ENCODE measurements around the gene SMIM33. TPM values are rescaled to one million over a fixed set of nuclear protein-coding genes. Genes with fewer than 3 reads are reported as not detected.
"Not testable (repeated sequence)": the region's sequence is repeated elsewhere in the genome, so short reads cannot be mapped to it uniquely, and the experiment has no call there.

The SMIM33 gene
- total and polyA plus RNA-seq, 2 of the 13 experiments (the other 11 are each of a cell fraction or from before 2014, with no cell fraction given), result not detected

DNA sequence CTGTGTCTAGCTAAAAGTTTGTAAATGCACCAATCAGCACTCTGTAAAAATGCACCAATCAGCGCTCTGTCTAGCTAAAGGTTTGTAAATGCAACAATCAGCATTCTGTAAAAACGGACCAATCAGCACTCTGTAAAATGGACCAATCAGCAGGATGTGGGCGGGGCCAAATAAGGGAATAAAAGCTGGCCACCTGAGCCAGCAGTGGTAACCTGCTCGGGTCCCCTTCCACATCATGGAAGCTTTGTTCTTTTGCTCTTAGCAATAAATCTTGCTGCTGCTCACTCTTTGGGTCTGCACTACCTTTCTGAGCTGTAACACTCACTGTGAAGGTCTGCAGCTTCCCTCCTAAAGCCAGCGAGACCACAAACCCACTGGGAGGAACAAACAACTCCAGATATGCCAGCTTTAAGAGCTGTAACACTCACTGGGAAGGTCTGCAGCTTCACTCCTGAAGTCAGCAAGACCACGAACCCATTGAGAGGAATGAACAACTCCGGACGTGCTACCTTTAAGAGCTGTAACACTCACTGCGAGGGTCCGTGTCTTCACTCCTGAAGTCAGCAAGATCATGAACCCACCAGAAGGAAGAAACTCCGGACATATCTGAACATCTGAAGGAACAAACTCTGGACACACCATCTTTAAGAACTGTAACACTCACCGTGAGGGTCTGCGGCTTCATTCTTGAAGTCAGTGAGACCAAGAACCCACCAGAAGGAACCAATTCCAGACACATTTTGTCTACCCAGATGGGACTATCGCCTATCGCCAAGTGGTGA is 32.4 kb downstream of the SMIM33 start (continued):
- TF ChIP-seq SP4 (CRISPR knock-in tag; IDR thresholded peaks at IDR 0.05), result peak; percentile 81; the same call in 1 of the 2 replicates
- TF ChIP-seq NKX3-1 (CRISPR knock-in tag; IDR thresholded peaks at IDR 0.05), result peak; percentile 35; the same call in 1 of the 2 replicates
- TF ChIP-seq, protein P1, sequence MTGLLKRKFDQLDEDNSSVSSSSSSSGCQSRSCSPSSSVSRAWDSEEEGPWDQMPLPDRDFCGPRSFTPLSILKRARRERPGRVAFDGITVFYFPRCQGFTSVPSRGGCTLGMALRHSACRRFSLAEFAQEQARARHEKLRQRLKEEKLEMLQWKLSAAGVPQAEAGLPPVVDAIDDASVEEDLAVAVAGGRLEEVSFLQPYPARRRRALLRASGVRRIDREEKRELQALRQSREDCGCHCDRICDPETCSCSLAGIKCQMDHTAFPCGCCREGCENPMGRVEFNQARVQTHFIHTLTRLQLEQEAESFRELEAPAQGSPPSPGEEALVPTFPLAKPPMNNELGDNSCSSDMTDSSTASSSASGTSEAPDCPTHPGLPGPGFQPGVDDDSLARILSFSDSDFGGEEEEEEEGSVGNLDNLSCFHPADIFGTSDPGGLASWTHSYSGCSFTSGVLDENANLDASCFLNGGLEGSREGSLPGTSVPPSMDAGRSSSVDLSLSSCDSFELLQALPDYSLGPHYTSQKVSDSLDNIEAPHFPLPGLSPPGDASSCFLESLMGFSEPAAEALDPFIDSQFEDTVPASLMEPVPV (CRISPR knock-in tag; IDR thresholded peaks at IDR 0.05), result 0 out of 2 replicates have a peak, but pooled peaks have one; percentile 36
- 0 out of 2 replicates have a peak, but pooled peaks have one; percentile 25 for TF ChIP-seq MIER3 (CRISPR knock-in tag; IDR thresholded peaks at IDR 0.05; ENCODE audit: borderline replicate concordance)
- TF ChIP-seq GATA4 (IDR thresholded peaks at IDR 0.05; ENCODE audit: borderline replicate concordance, low read depth), result peak; percentile 55; the same call in 1 of the 2 replicates
- TF ChIP-seq RCOR2 (CRISPR knock-in tag; IDR thresholded peaks at IDR 0.05), result peak; percentile 67; the same call in 1 of the 2 replicates
- 0 out of 2 replicates have a peak, but pooled peaks have one; percentile 30 for TF ChIP-seq ZSCAN31 (CRISPR knock-in tag; IDR thresholded peaks at IDR 0.05; ENCODE audit: low read depth)
- TF ChIP-seq, protein P2, sequence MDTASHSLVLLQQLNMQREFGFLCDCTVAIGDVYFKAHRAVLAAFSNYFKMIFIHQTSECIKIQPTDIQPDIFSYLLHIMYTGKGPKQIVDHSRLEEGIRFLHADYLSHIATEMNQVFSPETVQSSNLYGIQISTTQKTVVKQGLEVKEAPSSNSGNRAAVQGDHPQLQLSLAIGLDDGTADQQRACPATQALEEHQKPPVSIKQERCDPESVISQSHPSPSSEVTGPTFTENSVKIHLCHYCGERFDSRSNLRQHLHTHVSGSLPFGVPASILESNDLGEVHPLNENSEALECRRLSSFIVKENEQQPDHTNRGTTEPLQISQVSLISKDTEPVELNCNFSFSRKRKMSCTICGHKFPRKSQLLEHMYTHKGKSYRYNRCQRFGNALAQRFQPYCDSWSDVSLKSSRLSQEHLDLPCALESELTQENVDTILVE (CRISPR knock-in tag; IDR thresholded peaks at IDR 0.05), result 0 out of 2 replicates have a peak, but pooled peaks have one; percentile 27
- TF ChIP-seq, protein P3, sequence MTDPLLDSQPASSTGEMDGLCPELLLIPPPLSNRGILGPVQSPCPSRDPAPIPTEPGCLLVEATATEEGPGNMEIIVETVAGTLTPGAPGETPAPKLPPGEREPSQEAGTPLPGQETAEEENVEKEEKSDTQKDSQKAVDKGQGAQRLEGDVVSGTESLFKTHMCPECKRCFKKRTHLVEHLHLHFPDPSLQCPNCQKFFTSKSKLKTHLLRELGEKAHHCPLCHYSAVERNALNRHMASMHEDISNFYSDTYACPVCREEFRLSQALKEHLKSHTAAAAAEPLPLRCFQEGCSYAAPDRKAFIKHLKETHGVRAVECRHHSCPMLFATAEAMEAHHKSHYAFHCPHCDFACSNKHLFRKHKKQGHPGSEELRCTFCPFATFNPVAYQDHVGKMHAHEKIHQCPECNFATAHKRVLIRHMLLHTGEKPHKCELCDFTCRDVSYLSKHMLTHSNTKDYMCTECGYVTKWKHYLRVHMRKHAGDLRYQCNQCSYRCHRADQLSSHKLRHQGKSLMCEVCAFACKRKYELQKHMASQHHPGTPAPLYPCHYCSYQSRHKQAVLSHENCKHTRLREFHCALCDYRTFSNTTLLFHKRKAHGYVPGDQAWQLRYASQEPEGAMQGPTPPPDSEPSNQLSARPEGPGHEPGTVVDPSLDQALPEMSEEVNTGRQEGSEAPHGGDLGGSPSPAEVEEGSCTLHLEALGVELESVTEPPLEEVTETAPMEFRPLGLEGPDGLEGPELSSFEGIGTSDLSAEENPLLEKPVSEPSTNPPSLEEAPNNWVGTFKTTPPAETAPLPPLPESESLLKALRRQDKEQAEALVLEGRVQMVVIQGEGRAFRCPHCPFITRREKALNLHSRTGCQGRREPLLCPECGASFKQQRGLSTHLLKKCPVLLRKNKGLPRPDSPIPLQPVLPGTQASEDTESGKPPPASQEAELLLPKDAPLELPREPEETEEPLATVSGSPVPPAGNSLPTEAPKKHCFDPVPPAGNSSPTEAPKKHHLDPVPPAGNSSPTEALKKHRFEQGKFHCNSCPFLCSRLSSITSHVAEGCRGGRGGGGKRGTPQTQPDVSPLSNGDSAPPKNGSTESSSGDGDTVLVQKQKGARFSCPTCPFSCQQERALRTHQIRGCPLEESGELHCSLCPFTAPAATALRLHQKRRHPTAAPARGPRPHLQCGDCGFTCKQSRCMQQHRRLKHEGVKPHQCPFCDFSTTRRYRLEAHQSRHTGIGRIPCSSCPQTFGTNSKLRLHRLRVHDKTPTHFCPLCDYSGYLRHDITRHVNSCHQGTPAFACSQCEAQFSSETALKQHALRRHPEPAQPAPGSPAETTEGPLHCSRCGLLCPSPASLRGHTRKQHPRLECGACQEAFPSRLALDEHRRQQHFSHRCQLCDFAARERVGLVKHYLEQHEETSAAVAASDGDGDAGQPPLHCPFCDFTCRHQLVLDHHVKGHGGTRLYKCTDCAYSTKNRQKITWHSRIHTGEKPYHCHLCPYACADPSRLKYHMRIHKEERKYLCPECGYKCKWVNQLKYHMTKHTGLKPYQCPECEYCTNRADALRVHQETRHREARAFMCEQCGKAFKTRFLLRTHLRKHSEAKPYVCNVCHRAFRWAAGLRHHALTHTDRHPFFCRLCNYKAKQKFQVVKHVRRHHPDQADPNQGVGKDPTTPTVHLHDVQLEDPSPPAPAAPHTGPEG (CRISPR knock-in tag; IDR thresholded peaks at IDR 0.05), result peak; percentile 47; the same call in 1 of the 2 replicates
- TF ChIP-seq RFX5 (IDR thresholded peaks at IDR 0.05; ENCODE audit: low read depth, low read length), result peak; percentile 44; the same call in 1 of the 2 replicates
- TF ChIP-seq ZNF629 (CRISPR knock-in tag; conservative IDR thresholded peaks at IDR 0.05), result 0 out of 2 replicates have a peak, but pooled peaks have one; percentile 4
- TF ChIP-seq SP1 (IDR thresholded peaks at IDR 0.05), result not testable (repeated sequence)
- peak; percentile 79 for TF ChIP-seq SP1 (CRISPR knock-in tag; IDR thresholded peaks at IDR 0.05)
- TF ChIP-seq DR1 (CRISPR knock-in tag; IDR thresholded peaks at IDR 0.05), result peak; percentile 81
- TF ChIP-seq ZMYM2 (CRISPR knock-in tag; IDR thresholded peaks at IDR 0.05), result peak; percentile 53; the same call in 1 of the 2 replicates
- TF ChIP-seq, protein P4, sequence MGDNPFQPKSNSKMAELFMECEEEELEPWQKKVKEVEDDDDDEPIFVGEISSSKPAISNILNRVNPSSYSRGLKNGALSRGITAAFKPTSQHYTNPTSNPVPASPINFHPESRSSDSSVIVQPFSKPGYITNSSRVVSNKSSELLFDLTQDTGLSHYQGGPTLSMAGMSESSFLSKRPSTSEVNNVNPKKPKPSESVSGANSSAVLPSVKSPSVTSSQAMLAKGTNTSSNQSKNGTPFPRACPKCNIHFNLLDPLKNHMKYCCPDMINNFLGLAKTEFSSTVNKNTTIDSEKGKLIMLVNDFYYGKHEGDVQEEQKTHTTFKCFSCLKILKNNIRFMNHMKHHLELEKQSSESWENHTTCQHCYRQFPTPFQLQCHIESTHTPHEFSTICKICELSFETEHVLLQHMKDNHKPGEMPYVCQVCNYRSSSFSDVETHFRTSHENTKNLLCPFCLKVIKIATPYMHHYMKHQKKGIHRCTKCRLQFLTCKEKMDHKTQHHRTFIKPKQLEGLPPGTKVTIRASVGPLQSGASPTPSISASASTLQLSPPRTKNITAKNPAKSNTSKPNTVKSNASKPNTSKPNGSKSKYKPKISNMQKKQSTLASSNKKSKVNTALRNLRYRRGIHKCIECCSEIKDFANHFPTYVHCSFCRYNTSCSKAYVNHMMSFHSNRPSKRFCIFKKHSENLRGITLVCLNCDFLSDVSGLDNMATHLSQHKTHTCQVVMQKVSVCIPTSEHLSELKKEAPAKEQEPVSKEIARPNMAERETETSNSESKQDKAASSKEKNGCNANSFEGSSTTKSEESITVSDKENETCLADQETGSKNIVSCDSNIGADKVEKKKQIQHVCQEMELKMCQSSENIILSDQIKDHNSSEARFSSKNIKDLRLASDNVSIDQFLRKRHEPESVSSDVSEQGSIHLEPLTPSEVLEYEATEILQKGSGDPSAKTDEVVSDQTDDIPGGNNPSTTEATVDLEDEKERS (CRISPR knock-in tag; IDR thresholded peaks at IDR 0.05), result 0 out of 2 replicates have a peak, but pooled peaks have one; percentile 86
- TF ChIP-seq ZBTB7A (CRISPR knock-in tag; IDR thresholded peaks at IDR 0.05), result 0 out of 2 replicates have a peak, but pooled peaks have one; percentile 64

All from HepG2 (cell line).